Measurements from ENCODE around the gene NEK6. TPM values are rescaled to one million over a fixed set of nuclear protein-coding genes. Genes with fewer than 3 reads are reported as not detected.

Gene NEK6
- total and polyA plus RNA-seq, 2 of the 8 experiments (the other 6 are each of a cell fraction or from before 2014, with no cell fraction given), result 17.7 to 19.7 TPM

DNA sequence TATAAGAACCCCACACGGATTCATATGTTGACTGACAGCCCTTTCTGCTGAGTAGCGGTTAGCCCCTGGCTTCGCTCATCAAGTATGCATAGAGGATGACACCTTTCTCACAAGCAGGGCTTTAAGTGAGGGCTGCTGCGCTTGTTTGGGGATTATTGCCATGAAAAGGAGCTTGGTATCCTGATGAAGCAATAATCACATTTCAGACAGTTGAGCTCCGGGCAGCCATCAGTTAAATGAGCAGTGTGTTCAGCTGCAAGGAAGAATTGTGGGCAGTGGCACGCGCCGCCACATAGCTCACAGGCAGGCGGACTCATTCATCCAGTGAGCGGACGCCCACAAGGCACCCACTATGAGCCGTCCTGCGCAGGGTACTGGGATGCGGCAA, 77.6 kb downstream of the NEK6 start:
- FAIRE-seq (no peak), DNase-seq (ENCODE audit: low read depth in 1 of 2, low spot score in 2 of 2) (no peak)
- H3K4me2 ChIP-seq (ENCODE audit: insufficient read depth in 1 of 2, low read depth in 2 of 2, low read length in 2 of 2), result no peak overlapping the region
- H3K36me3 ChIP-seq (ENCODE audit: control insufficient read depth in 2 of 4, insufficient read depth in 4 of 4, low read length in 3 of 4), result no peaks in the 10 kb centered on the region
- H2BK15ac ChIP-seq (ENCODE audit: low read length), result no peak overlapping the region
- H3K4me1 ChIP-seq (replicated peaks in 1 of 4; ENCODE audit: control insufficient read depth in 3 of 4, insufficient read depth in 4 of 4, low read length in 3 of 4), result peaks cover 0 to 11% (median 6%) of the 10 kb centered on the region in 4 experiments; a peak in 5 of 7 replicates
- TF ChIP-seq ASH2L (IDR thresholded peaks at IDR 0.05; ENCODE audit: low read length) (no peak), KDM4A (IDR thresholded peaks at IDR 0.05; ENCODE audit: low read depth, low read length, severe bottlenecking) (no peak), ZNF274 (IDR thresholded peaks at IDR 0.05; ENCODE audit: borderline replicate concordance, extremely low read depth, low read length) (no peak), CBX8 (IDR thresholded peaks at IDR 0.05; ENCODE audit: borderline replicate concordance, low read depth, low read length) (no peak), NANOG (IDR thresholded peaks at IDR 0.05; ENCODE audit: insufficient read depth, low read depth, low read length, poor library complexity, severe bottlenecking) (no peak), CBX5 (IDR thresholded peaks at IDR 0.05; ENCODE audit: low read depth, low read length) (no peak)
- H3K79me1 ChIP-seq (ENCODE audit: low read depth, low read length), result no peaks in the 10 kb centered on the region
- no peak overlapping the region for H3K23ac ChIP-seq (ENCODE audit: insufficient read length)
- no peak overlapping the region for H4K8ac ChIP-seq (ENCODE audit: extremely low read depth, insufficient read depth, low read length)
- no peak overlapping the region for H2BK5ac ChIP-seq (ENCODE audit: low read depth, low read length)
- no peak overlapping the region for H3K56ac ChIP-seq (replicated peaks; ENCODE audit: insufficient read length, low read depth, low read length)
- no peak overlapping the region for H3K14ac ChIP-seq (ENCODE audit: insufficient read length)
- no peak overlapping the region for H4K5ac ChIP-seq (ENCODE audit: insufficient read length, low read depth, low read length)
- H3K23me2 ChIP-seq (ENCODE audit: low read depth, low read length), result no peaks in the 10 kb centered on the region; the same call in 1 of the 2 replicates
- 86% methylated on average over 14 of the region's 14 CpGs; no CpG with 5 or more reads in 1 of the 2 experiments for WGBS, 2 experiments (ENCODE audit: extremely low coverage in 1 of 2, insufficient coverage in 1 of 2, insufficient read length in 1 of 2, insufficient replicate concordance in 2 of 2, low coverage in 1 of 2, low lambda C conversion rate in 2 of 2, missing lambda C conversion rate in 1 of 2)
- H3K4ac ChIP-seq (replicated peaks; ENCODE audit: insufficient read length, low read depth, low read length), result no peak overlapping the region
- no peak overlapping the region for H3K18ac ChIP-seq (ENCODE audit: extremely low read depth, low read length)
- no peak overlapping the region for H3K9ac ChIP-seq (replicated peaks in 1 of 4; ENCODE audit: extremely low read depth in 1 of 4, low read depth in 3 of 4, low read length in 3 of 4)
- no peak overlapping the region for H2BK20ac ChIP-seq (ENCODE audit: low read length)
- H4K91ac ChIP-seq (replicated peaks; ENCODE audit: insufficient read length, low read length), result no peak overlapping the region
- no peak overlapping the region for H2AK5ac ChIP-seq (ENCODE audit: low read depth, low read length)
- H2BK120ac ChIP-seq (replicated peaks; ENCODE audit: low read depth, low read length), result no peak overlapping the region
- no peak overlapping the region for H2AFZ ChIP-seq (ENCODE audit: low read length)
- no peak overlapping the region for H2BK12ac ChIP-seq (ENCODE audit: low read depth, low read length)
- H3K79me2 ChIP-seq (ENCODE audit: control insufficient read depth in 1 of 2, insufficient read depth in 2 of 2, low read length in 2 of 2), result no peaks in the 10 kb centered on the region
- no peak overlapping the region for H3K4me3 ChIP-seq (ENCODE audit: extremely low read depth in 1 of 4, insufficient read depth in 2 of 4, low read depth in 3 of 4, low read length in 4 of 4)
- POLR2A ChIA-PET (ENCODE audit: partially characterized antibody), result interaction anchor here (1.2 kb wide), 1 partner anchor 12 kb away, joined by 3 read pairs; no protein-coding TSS in a partner anchor
- no peak overlapping the region for H3K27ac ChIP-seq (ENCODE audit: low read depth, low read length)
- no peaks in the 10 kb centered on the region for H3K27me3 ChIP-seq (replicated peaks in 1 of 4; ENCODE audit: control insufficient read depth in 3 of 4, extremely low read depth in 1 of 4, insufficient read depth in 3 of 4, low read length in 3 of 4)
- CTCF ChIA-PET (ENCODE audit: partially characterized antibody), result interaction anchor here (0.6 to 2.8 kb wide), 4 partner anchors 10 to 27 kb away, joined by 3 to 12 read pairs (median 3); no protein-coding TSS in a partner anchor
- peaks cover 2 to 4% of the 10 kb centered on the region in 2 experiments for H4K20me1 ChIP-seq (replicated peaks in 1 of 2; ENCODE audit: control insufficient read depth in 1 of 2, insufficient read depth in 2 of 2, low read length in 2 of 2)
- H3K9me3 ChIP-seq (ENCODE audit: insufficient read depth in 2 of 2, low read depth in 1 of 2, low read length in 1 of 2), result no peaks in the 10 kb centered on the region; a peak in 2 of 4 replicates

All from H1 (cell line).